Measurements from ENCODE around the gene LAMA5.

The LAMA5 gene

GRCh38 chr20:62356589-62357186 lies 10.4 kb downstream of the LAMA5 start:
- no peak for DNase-seq

- no peak for DNase-seq
These were observed 11.1 kb downstream of the LAMA5 start for GRCh38 chr20:62355878-62356588.

GRCh38 chr20:62355516-62355877 lies 11.6 kb downstream of the LAMA5 start:
- DNase-seq, result no peak

GRCh38 chr20:62354811-62355341 lies 12.2 kb downstream of the LAMA5 start:
- DNase-seq, result no peak

GRCh38 chr20:62354031-62354808 lies 12.9 kb downstream of the LAMA5 start:
- no peak for DNase-seq

GRCh38 chr20:62353289-62354030 lies 13.7 kb downstream of the LAMA5 start:
- no peak for DNase-seq

- no peak for DNase-seq
These were observed 14.5 kb downstream of the LAMA5 start for GRCh38 chr20:62352402-62353288.

GRCh38 chr20:62351469-62352401 lies 15.4 kb downstream of the LAMA5 start:
- DNase-seq, result no peak

- DNase-seq, result no peak
These were observed 16.3 kb downstream of the LAMA5 start for GRCh38 chr20:62350629-62351422.

- DNase-seq, result no peak
These were observed 16.9 kb downstream of the LAMA5 start for GRCh38 chr20:62350098-62350628.

GRCh38 chr20:62349556-62350097 lies 17.5 kb downstream of the LAMA5 start:
- no peak for DNase-seq

- no peak for DNase-seq
These were observed 18.5 kb downstream of the LAMA5 start for GRCh38 chr20:62348604-62349003.

- no peak for DNase-seq
These were observed 19.7 kb downstream of the LAMA5 start for GRCh38 chr20:62347445-62347844.

- DNase-seq, result no peak
These were observed 20.0 kb downstream of the LAMA5 start for GRCh38 chr20:62347151-62347404.

GRCh38 chr20:62346398-62347150 lies 20.5 kb downstream of the LAMA5 start:
- no peak for DNase-seq

- DNase-seq, result no peak
These were observed 21.3 kb downstream of the LAMA5 start for GRCh38 chr20:62345681-62346370.

- no peak for DNase-seq
These were observed 22.3 kb downstream of the LAMA5 start for GRCh38 chr20:62344782-62345181.

- DNase-seq, result no peak
These were observed 23.0 kb downstream of the LAMA5 start for GRCh38 chr20:62344092-62344491.

Data from stimulated activated CD8-positive, alpha-beta memory T cell treated with anti-CD3 and anti-CD28 coated beads, Interleukin-4, amount 100 ng/mL, for 48 hours (primary cell).